ENCODE measurements around the gene STK38.

STK38 gene

GRCh38 chr6:36479256-36479655, 68.0 kb downstream of the STK38 start:
- Histone ChIP-seq H3K9me3 (ENCODE audit: severe bottlenecking) (no peaks in the 10 kb centered on the region), H3K4me3 (ENCODE audit: low read depth, low read length) (no peak overlapping the region), H3K36me3 (peaks cover 56% of the 10 kb centered on the region), H3K27me3 (ENCODE audit: insufficient read depth, low read depth, severe bottlenecking) (no peaks in the 10 kb centered on the region), H3K27ac (no peak overlapping the region)
- no peak for DNase-seq
- no peak for TF ChIP-seq CTCF (IDR thresholded peaks at IDR 0.05; ENCODE audit: low read depth, low read length)

GRCh38 chr6:36478051-36478526, 69.2 kb downstream of the STK38 start:
- no peak for TF ChIP-seq CTCF (IDR thresholded peaks at IDR 0.05; ENCODE audit: low read depth, low read length)
- Histone ChIP-seq H3K36me3 (peaks cover 57% of the 10 kb centered on the region), H3K9me3 (ENCODE audit: severe bottlenecking) (no peaks in the 10 kb centered on the region), H3K27ac (no peak overlapping the region; the same call in 1 of the 2 replicates), H3K27me3 (ENCODE audit: insufficient read depth, low read depth, severe bottlenecking) (no peaks in the 10 kb centered on the region), H3K4me3 (ENCODE audit: low read depth, low read length) (no peak overlapping the region)
- no peak for DNase-seq

- no peak for TF ChIP-seq CTCF (IDR thresholded peaks at IDR 0.05; ENCODE audit: low read depth, low read length)
- no peak overlapping the region for H3K27ac ChIP-seq
- peak; percentile 68 for DNase-seq
- no peaks in the 10 kb centered on the region for H3K27me3 ChIP-seq (ENCODE audit: insufficient read depth, low read depth, severe bottlenecking)
- no peak overlapping the region for H3K4me3 ChIP-seq (ENCODE audit: low read depth, low read length)
- no peaks in the 10 kb centered on the region for H3K9me3 ChIP-seq (ENCODE audit: severe bottlenecking)
- H3K36me3 ChIP-seq: peaks cover 36% of the 10 kb centered on the region
Observed at GRCh38 chr6:36469946-36470345, 77.3 kb downstream of the STK38 start.

- no peaks in the 10 kb centered on the region for H3K27me3 ChIP-seq (ENCODE audit: insufficient read depth, low read depth, severe bottlenecking)
- no peaks in the 10 kb centered on the region for H3K9me3 ChIP-seq (ENCODE audit: severe bottlenecking)
- no peak overlapping the region for H3K27ac ChIP-seq
- no peak for DNase-seq
- TF ChIP-seq CTCF (IDR thresholded peaks at IDR 0.05; ENCODE audit: low read depth, low read length): no peak
- H3K36me3 ChIP-seq: peaks cover 29% of the 10 kb centered on the region
- H3K4me3 ChIP-seq (ENCODE audit: low read depth, low read length): no peak overlapping the region
Observed at GRCh38 chr6:36469148-36469661, 78.1 kb downstream of the STK38 start.

GRCh38 chr6:36467625-36468024, 79.7 kb downstream of the STK38 start:
- Histone ChIP-seq H3K27me3 (ENCODE audit: insufficient read depth, low read depth, severe bottlenecking) (no peaks in the 10 kb centered on the region), H3K36me3 (peaks cover 22% of the 10 kb centered on the region), H3K9me3 (ENCODE audit: severe bottlenecking) (no peaks in the 10 kb centered on the region), H3K4me3 (ENCODE audit: low read depth, low read length) (no peak overlapping the region), H3K27ac (no peak overlapping the region)
- no peak for DNase-seq
- no peak for TF ChIP-seq CTCF (IDR thresholded peaks at IDR 0.05; ENCODE audit: low read depth, low read length)

GRCh38 chr6:36464233-36464632, 83.0 kb downstream of the STK38 start:
- DNase-seq: no peak
- no peaks in the 10 kb centered on the region for H3K9me3 ChIP-seq (ENCODE audit: severe bottlenecking)
- H3K27ac ChIP-seq: no peak overlapping the region
- no peak overlapping the region for H3K4me3 ChIP-seq (ENCODE audit: low read depth, low read length)
- H3K36me3 ChIP-seq: no peaks in the 10 kb centered on the region; the same call in 1 of the 2 replicates
- H3K27me3 ChIP-seq (ENCODE audit: insufficient read depth, low read depth, severe bottlenecking): no peaks in the 10 kb centered on the region
- TF ChIP-seq CTCF (IDR thresholded peaks at IDR 0.05; ENCODE audit: low read depth, low read length): no peak

Data from WERI-Rb-1 (cell line).